H9 (cell line): ENCODE results near the gene BBS1. TPM values are rescaled to one million over a fixed set of nuclear protein-coding genes. Genes with fewer than 3 reads are reported as not detected.

Source experiments
- DNase-seq: peaks from one replicate; pipeline ENCODE4 v3.0.0-alpha.2; 2017
- H2AFZ ChIP-seq: one replicate; pipeline ENCODE4 v1.6.1; 2013; ENCODE audit warnings: mild to moderate bottlenecking, low read length, control low read depth, moderate library complexity
- H2AK5ac ChIP-seq: 2 replicates; pipeline ENCODE4 v1.6.1; 2013; ENCODE audit warnings: low read length, control low read depth, mixed read lengths; ENCODE audit not compliant: insufficient read length
- H2BK120ac ChIP-seq: one replicate; pipeline ENCODE4 v1.6.1; 2013; ENCODE audit warnings: low read depth, mild to moderate bottlenecking, low read length, control low read depth, inconsistent platforms; ENCODE audit not compliant: poor library complexity, severe bottlenecking
- H2BK12ac ChIP-seq: 2 replicates; pipeline ENCODE4 v1.6.1; 2013; ENCODE audit warnings: low read length, control low read depth, mixed read lengths, low read depth; ENCODE audit not compliant: insufficient read length
- H2BK15ac ChIP-seq: 2 replicates; pipeline ENCODE4 v1.6.1; 2013; ENCODE audit warnings: low read depth, low read length, control low read depth
- H2BK20ac ChIP-seq: one replicate; pipeline ENCODE4 v1.6.1; 2013; ENCODE audit warnings: low read depth, mild to moderate bottlenecking, low read length, control low read depth, inconsistent platforms; ENCODE audit not compliant: poor library complexity, severe bottlenecking
- H2BK5ac ChIP-seq: 2 replicates; pipeline ENCODE4 v1.6.1; 2013; ENCODE audit warnings: low read length, control low read depth, mixed read lengths; ENCODE audit not compliant: insufficient read length
- H3K14ac ChIP-seq: 2 replicates; pipeline ENCODE4 v1.6.1; 2013; ENCODE audit warnings: low read length, control low read depth; ENCODE audit not compliant: insufficient read depth
- H3K18ac ChIP-seq: 2 replicates; pipeline ENCODE4 v1.6.1; 2013; ENCODE audit warnings: low read depth, mild to moderate bottlenecking, mixed read lengths, low read length, control low read depth; ENCODE audit not compliant: insufficient read length
- H3K23ac ChIP-seq: 2 replicates; pipeline ENCODE4 v1.6.1; 2013; ENCODE audit warnings: low read length, control low read depth, mixed read lengths, low read depth; ENCODE audit not compliant: insufficient read length
- H3K23me2 ChIP-seq: 2 replicates; pipeline ENCODE4 v1.6.1; 2013; ENCODE audit warnings: low read depth, mild to moderate bottlenecking, mixed read lengths, low read length, control low read depth; ENCODE audit not compliant: insufficient read length, poor library complexity, severe bottlenecking
- H3K27ac ChIP-seq: 2 replicates; pipeline ENCODE4 v1.5.1; 2013; ENCODE audit warnings: low read length, control low read depth, mixed read lengths, low read depth; ENCODE audit not compliant: insufficient read length
- H3K27me3 ChIP-seq: 2 replicates; pipeline ENCODE4 v1.6.1; 2013; ENCODE audit warnings: low read length, control low read depth, inconsistent platforms; ENCODE audit not compliant: insufficient read depth
- H3K4ac ChIP-seq: 2 replicates; pipeline ENCODE4 v1.6.1; 2013; ENCODE audit warnings: low read depth, mild to moderate bottlenecking, control low read depth, inconsistent platforms, low read length, moderate library complexity
- H3K4me1 ChIP-seq: 2 replicates; pipeline ENCODE4 v1.6.1; 2013; ENCODE audit warnings: low read length, control low read depth, inconsistent platforms; ENCODE audit not compliant: insufficient read depth
- H3K4me2 ChIP-seq: 2 replicates; pipeline ENCODE4 v1.6.1; 2013; ENCODE audit warnings: low read length, control low read depth, mixed read lengths; ENCODE audit not compliant: insufficient read length, insufficient read depth
- H3K56ac ChIP-seq: 2 replicates; pipeline ENCODE4 v1.6.1; 2013; ENCODE audit warnings: low read depth, mild to moderate bottlenecking, mixed read lengths, low read length, control low read depth; ENCODE audit not compliant: insufficient read length
- H3K79me1 ChIP-seq: 2 replicates; pipeline ENCODE4 v1.6.1; 2013; ENCODE audit warnings: low read depth, mild to moderate bottlenecking, moderate library complexity, low read length, control low read depth, inconsistent platforms; ENCODE audit not compliant: insufficient read depth, poor library complexity, severe bottlenecking
- H3K79me2 ChIP-seq: 2 replicates; pipeline ENCODE4 v1.6.1; 2013; ENCODE audit warnings: low read length, control low read depth, inconsistent platforms; ENCODE audit not compliant: insufficient read depth
- H3K9ac ChIP-seq: 2 replicates; pipeline ENCODE4 v1.6.1; 2013; ENCODE audit warnings: low read length, control low read depth, mixed read lengths; ENCODE audit not compliant: insufficient read length; ENCODE audit errors: extremely low read depth
- H3K9me3 ChIP-seq: one replicate; pipeline ENCODE4 v1.6.1; 2013; ENCODE audit warnings: low read depth, low read length, inconsistent platforms; ENCODE audit not compliant: control insufficient read depth
- H3T11ph ChIP-seq: one replicate; pipeline ENCODE4 v1.6.1; 2013; ENCODE audit warnings: mild to moderate bottlenecking, low read length, control low read depth, inconsistent platforms
- H4K20me1 ChIP-seq: one replicate; pipeline ENCODE4 v1.6.1; 2013; ENCODE audit not compliant: control insufficient read depth, insufficient read length, insufficient read depth
- H4K5ac ChIP-seq: 2 replicates; pipeline ENCODE4 v1.6.1; 2013; ENCODE audit warnings: low read depth, mild to moderate bottlenecking, mixed read lengths, low read length, control low read depth; ENCODE audit not compliant: insufficient read length
- H4K8ac ChIP-seq: replicated peaks from 2 replicates; pipeline ENCODE4 v1.6.1; 2013; ENCODE audit warnings: low read length, control low read depth, mixed read lengths, low read depth; ENCODE audit not compliant: insufficient read length
- H4K91ac ChIP-seq: 2 replicates; pipeline ENCODE4 v1.6.1; 2013; ENCODE audit warnings: low read depth, mild to moderate bottlenecking, moderate library complexity, mixed read lengths, low read length, control low read depth; ENCODE audit not compliant: insufficient read length
- H3K27ac Mint-ChIP-seq, 3 experiments: 2 replicates in 2 of 3; 3 replicates in 1 of 3; pipeline ENCODE4 v1.8.0; 2020 to 2021; ENCODE audit warnings: mixed read lengths in 3 of 3, mild to moderate bottlenecking in 1 of 3, moderate library complexity in 1 of 3
- H3K27me3 Mint-ChIP-seq: 2 replicates; pipeline ENCODE4 v1.8.0; 2021; ENCODE audit warnings: low read depth, mild to moderate bottlenecking, moderate library complexity, mixed read lengths
- H3K36me3 Mint-ChIP-seq, 3 experiments: 2 replicates in 2 of 3; 3 replicates in 1 of 3; pipeline ENCODE4 v1.8.0; 2020 to 2021; ENCODE audit warnings: low read depth in 3 of 3, mixed read lengths in 3 of 3; ENCODE audit not compliant: insufficient read depth in 1 of 3
- H3K4me1 Mint-ChIP-seq, 2 experiments: 2 replicates each; pipeline ENCODE4 v1.8.0; 2020; ENCODE audit warnings: mixed read lengths in 2 of 2
- H3K4me3 Mint-ChIP-seq, 2 experiments: 2 replicates in 1 of 2; 3 replicates in 1 of 2; pipeline ENCODE4 v1.8.0; 2020 to 2021; ENCODE audit warnings: mild to moderate bottlenecking in 2 of 2, mixed read lengths in 2 of 2, moderate library complexity in 1 of 2
- H3K9me3 Mint-ChIP-seq, 2 experiments: 2 replicates in 1 of 2; 3 replicates in 1 of 2; pipeline ENCODE4 v1.8.0; 2020; ENCODE audit warnings: mild to moderate bottlenecking in 2 of 2, mixed read lengths in 2 of 2, moderate library complexity in 1 of 2
- WGBS: extraction: QIAGEN DNeasy Blood & Tissue Kit; methylation state at CpG from one replicate; pipeline ENCODE4 v1.1.7; 2013; ENCODE audit warnings: missing lambda C conversion rate, low lambda C conversion rate, mixed read lengths; ENCODE audit not compliant: insufficient read length; ENCODE audit errors: extremely low coverage; 5-methylcytosine and 5-hydroxymethylcytosine counted together
- total RNA-seq: library from RNA; stranded (reverse); gene quantifications from 2 replicates; pipeline ENCODE4 v1.2.1, GENCODE V29; 2021
- TF ChIP-seq, protein P1 (sequence below): fragments of 200-600 bp; sonication (generic); conservative IDR thresholded peaks from 3 replicates; pipeline ENCODE4 v1.8.0; 2021; ENCODE audit warnings: antibody characterized with exemption, mild to moderate bottlenecking

BBS1 gene
- total RNA-seq, 1 experiment from 2014 or later: 27.2 TPM

DNA sequence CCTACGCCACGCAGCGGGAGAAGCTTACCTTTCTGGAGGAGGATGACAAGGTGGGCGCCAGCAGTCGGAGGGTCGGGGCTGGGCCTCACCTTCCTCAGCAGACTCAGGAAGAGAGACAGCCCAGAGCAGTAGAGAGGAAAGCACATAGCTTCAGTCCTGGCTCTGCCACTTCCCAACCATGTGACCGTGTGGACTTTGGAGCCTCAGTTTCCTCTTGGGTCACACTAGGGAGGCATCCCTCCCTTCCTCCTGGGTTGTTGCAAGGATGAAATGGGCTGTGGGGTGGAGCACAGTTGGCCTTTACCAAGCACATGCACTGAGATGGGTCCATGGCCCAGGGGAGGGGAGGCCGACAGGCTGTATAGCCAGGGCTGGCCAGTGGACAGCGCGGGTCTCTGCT is 17.3 kb upstream of the BBS1 start:
- no CpG with 5 or more reads among the region's 10 CpGs for WGBS
- H3K36me3 Mint-ChIP-seq: peaks cover 13 to 65% (median 40%) of the 10 kb centered on the region in 3 experiments; a peak in 6 of 7 replicates

More for the DNA sequence above, 17.3 kb upstream of the BBS1 start:
- H2BK20ac ChIP-seq: no peak overlapping the region
- H3K56ac ChIP-seq: no peak overlapping the region
- no peaks in the 10 kb centered on the region for H3K4me1 ChIP-seq
- no peak overlapping the region for H3K23ac ChIP-seq
- no peak overlapping the region for H3K4me2 ChIP-seq
- H4K91ac ChIP-seq: no peak overlapping the region
- DNase-seq: no peak
- H2BK12ac ChIP-seq: no peak overlapping the region
- H2BK5ac ChIP-seq: no peak overlapping the region
- H2AK5ac ChIP-seq: no peak overlapping the region
- no peaks in the 10 kb centered on the region for H3K9me3 ChIP-seq
- no peaks in the 10 kb centered on the region for H3K23me2 ChIP-seq
- H3K79me2 ChIP-seq: no peaks in the 10 kb centered on the region
- no peak overlapping the region for H4K5ac ChIP-seq
- TF ChIP-seq, protein P1, sequence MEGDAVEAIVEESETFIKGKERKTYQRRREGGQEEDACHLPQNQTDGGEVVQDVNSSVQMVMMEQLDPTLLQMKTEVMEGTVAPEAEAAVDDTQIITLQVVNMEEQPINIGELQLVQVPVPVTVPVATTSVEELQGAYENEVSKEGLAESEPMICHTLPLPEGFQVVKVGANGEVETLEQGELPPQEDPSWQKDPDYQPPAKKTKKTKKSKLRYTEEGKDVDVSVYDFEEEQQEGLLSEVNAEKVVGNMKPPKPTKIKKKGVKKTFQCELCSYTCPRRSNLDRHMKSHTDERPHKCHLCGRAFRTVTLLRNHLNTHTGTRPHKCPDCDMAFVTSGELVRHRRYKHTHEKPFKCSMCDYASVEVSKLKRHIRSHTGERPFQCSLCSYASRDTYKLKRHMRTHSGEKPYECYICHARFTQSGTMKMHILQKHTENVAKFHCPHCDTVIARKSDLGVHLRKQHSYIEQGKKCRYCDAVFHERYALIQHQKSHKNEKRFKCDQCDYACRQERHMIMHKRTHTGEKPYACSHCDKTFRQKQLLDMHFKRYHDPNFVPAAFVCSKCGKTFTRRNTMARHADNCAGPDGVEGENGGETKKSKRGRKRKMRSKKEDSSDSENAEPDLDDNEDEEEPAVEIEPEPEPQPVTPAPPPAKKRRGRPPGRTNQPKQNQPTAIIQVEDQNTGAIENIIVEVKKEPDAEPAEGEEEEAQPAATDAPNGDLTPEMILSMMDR: no peak
- H3K14ac ChIP-seq: no peak overlapping the region
- no peak overlapping the region for H3K4ac ChIP-seq
- H3K4me1 Mint-ChIP-seq: peaks cover 8 to 11% of the 10 kb centered on the region in 2 experiments
- H3K79me1 ChIP-seq: no peaks in the 10 kb centered on the region
- H3K18ac ChIP-seq: no peak overlapping the region
- no peak overlapping the region for H2BK120ac ChIP-seq
- H3K27ac ChIP-seq: no peak overlapping the region
- no peaks in the 10 kb centered on the region for H3K27me3 ChIP-seq
- H3K4me3 Mint-ChIP-seq: no peak overlapping the region
- no peak overlapping the region for H3K9ac ChIP-seq
- no peak overlapping the region for H2AFZ ChIP-seq
- no peak overlapping the region for H2BK15ac ChIP-seq
- H4K20me1 ChIP-seq: no peaks in the 10 kb centered on the region
- H3K27ac Mint-ChIP-seq: peak overlapping the region in 1 of 3 experiments; percentile 61; a peak in 3 of 7 replicates
- H3K9me3 Mint-ChIP-seq: no peaks in the 10 kb centered on the region
- no peak overlapping the region for H3T11ph ChIP-seq
- H4K8ac ChIP-seq: no peak overlapping the region
- H3K27me3 Mint-ChIP-seq: no peaks in the 10 kb centered on the region
